ENCODE data around the gene IP6K3. TPM values are rescaled to one million over a fixed set of nuclear protein-coding genes. Genes with fewer than 3 reads are reported as not detected.

IP6K3 gene
- total RNA-seq, 1 donor from 2014 or later = 0.16 TPM

DNA sequence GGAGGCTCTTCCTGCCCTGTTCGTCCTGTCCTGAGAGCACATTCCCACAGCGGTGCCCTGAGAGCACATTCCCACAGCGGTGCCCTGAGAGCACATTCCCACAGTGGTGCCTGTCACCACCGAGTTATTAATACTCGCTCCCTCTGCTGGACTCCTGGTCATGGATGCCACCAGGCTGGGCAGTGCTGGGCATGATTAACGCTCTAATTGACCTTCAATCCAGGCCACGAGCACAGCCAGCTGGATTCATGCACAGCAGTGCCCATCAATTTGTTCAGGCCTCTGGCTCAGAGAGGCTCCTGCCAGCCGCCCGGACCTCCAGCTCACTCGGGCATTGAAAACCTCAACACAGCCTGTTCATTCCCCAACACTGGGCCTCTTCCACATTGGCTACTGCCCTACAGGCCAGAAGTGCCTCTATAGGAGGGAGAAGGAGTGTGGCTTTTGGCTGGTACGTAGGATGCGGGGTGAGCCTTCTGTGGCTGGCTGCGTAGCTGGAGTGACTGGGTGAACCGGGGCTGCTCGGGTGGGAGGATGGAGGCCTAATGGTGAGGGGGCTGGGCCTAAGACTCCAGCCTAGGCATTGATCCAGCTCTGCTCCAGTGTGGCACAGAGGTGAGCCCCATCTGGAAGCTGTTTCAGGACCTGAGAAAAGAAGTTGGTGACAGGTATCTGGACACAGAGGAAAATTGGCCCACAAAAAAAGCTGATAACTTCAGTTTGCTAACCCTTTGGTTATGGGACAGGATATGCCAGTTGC, 9.3 kb downstream of the IP6K3 start:
- Mint-ChIP-seq H3K27ac (no peak overlapping the region), H3K27me3 (ENCODE audit: low read depth) (no peaks in the 10 kb centered on the region), H3K9me3 (no peaks in the 10 kb centered on the region), H3K4me3 (no peak overlapping the region), H3K4me1 (peaks cover 7% of the 10 kb centered on the region), H3K36me3 (no peaks in the 10 kb centered on the region)
- no peak for DNase-seq (ENCODE audit: low spot score in 2 of 2, unreplicated experiment in 2 of 2)
- TF ChIP-seq CTCF (IDR thresholded peaks at IDR 0.05; ENCODE audit: unreplicated experiment) = no peak

GRCh38 chr6:33735216-33735615, 11.5 kb downstream of the IP6K3 start:
- H3K9me3 Mint-ChIP-seq = no peaks in the 10 kb centered on the region
- H3K27me3 Mint-ChIP-seq (ENCODE audit: low read depth) = no peaks in the 10 kb centered on the region
- H3K4me1 Mint-ChIP-seq = peaks cover 15% of the 10 kb centered on the region
- no peak overlapping the region for H3K27ac Mint-ChIP-seq
- DNase-seq (ENCODE audit: low spot score in 2 of 2, unreplicated experiment in 2 of 2) = no peak
- no peak overlapping the region for H3K4me3 Mint-ChIP-seq
- no peaks in the 10 kb centered on the region for H3K36me3 Mint-ChIP-seq
- TF ChIP-seq CTCF (IDR thresholded peaks at IDR 0.05; ENCODE audit: unreplicated experiment) = no peak

DNA sequence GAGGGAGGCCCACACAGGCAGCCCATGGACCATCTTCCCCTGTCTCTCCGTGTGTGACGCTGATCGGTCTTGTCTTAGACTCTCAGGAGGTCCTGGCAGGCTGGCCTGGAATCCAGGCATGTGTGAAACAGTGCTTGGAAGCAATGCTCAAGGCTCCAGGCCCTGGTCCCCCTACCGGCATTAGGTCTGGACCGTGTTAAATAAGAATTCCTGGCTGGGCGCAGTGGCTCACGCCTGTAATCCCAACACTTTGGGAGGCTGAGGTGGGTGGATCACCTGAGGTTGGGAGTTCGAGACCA, 13.0 kb downstream of the IP6K3 start:
- Mint-ChIP-seq H3K36me3 (no peaks in the 10 kb centered on the region), H3K4me1 (peaks cover 15% of the 10 kb centered on the region), H3K27me3 (ENCODE audit: low read depth) (no peaks in the 10 kb centered on the region), H3K4me3 (no peak overlapping the region), H3K27ac (no peak overlapping the region), H3K9me3 (no peaks in the 10 kb centered on the region)
- no peak for TF ChIP-seq CTCF (IDR thresholded peaks at IDR 0.05; ENCODE audit: unreplicated experiment)
- no peak for DNase-seq (ENCODE audit: low spot score in 2 of 2, unreplicated experiment in 2 of 2)

GRCh38 chr6:33732817-33733708, 13.6 kb downstream of the IP6K3 start:
- H3K36me3 Mint-ChIP-seq = no peaks in the 10 kb centered on the region
- H3K4me1 Mint-ChIP-seq = peaks cover 15% of the 10 kb centered on the region
- no peak for TF ChIP-seq CTCF (IDR thresholded peaks at IDR 0.05; ENCODE audit: unreplicated experiment)
- DNase-seq (ENCODE audit: low spot score in 2 of 2, unreplicated experiment in 2 of 2) = no peak
- H3K9me3 Mint-ChIP-seq = no peaks in the 10 kb centered on the region
- H3K4me3 Mint-ChIP-seq = no peak overlapping the region
- no peaks in the 10 kb centered on the region for H3K27me3 Mint-ChIP-seq (ENCODE audit: low read depth)
- no peak overlapping the region for H3K27ac Mint-ChIP-seq

GRCh38 chr6:33732385-33732784, 14.3 kb downstream of the IP6K3 start:
- no peaks in the 10 kb centered on the region for H3K36me3 Mint-ChIP-seq
- no peak overlapping the region for H3K27ac Mint-ChIP-seq
- H3K4me1 Mint-ChIP-seq = peaks cover 12% of the 10 kb centered on the region
- H3K27me3 Mint-ChIP-seq (ENCODE audit: low read depth) = no peaks in the 10 kb centered on the region
- no peak for TF ChIP-seq CTCF (IDR thresholded peaks at IDR 0.05; ENCODE audit: unreplicated experiment)
- no peak for DNase-seq (ENCODE audit: low spot score in 2 of 2, unreplicated experiment in 2 of 2)
- no peak overlapping the region for H3K4me3 Mint-ChIP-seq
- H3K9me3 Mint-ChIP-seq = no peaks in the 10 kb centered on the region
